LNCAP (cell line): ENCODE results near the gene ZSCAN1.

Source experiments
- CTCF ChIP-seq: fragments of 450-650 bp; IDR thresholded peaks from 2 replicates; pipeline ENCODE4 v1.5.1; 2017; ENCODE audit warnings: mild to moderate bottlenecking

Gene ZSCAN1

GRCh38 chr19:58044391-58044790, 10.6 kb downstream of the ZSCAN1 start:
- TF ChIP-seq CTCF, result no peak

- no peak for TF ChIP-seq CTCF
Measured at GRCh38 chr19:58044886-58045285, 11.1 kb downstream of the ZSCAN1 start.

GRCh38 chr19:58045411-58046050, 11.7 kb downstream of the ZSCAN1 start:
- TF ChIP-seq CTCF, result no peak

GRCh38 chr19:58046856-58047255, 13.0 kb downstream of the ZSCAN1 start:
- TF ChIP-seq CTCF, result no peak

- no peak for TF ChIP-seq CTCF
Measured at GRCh38 chr19:58047672-58048071, 13.8 kb downstream of the ZSCAN1 start.

GRCh38 chr19:58052256-58052655, 18.4 kb downstream of the ZSCAN1 start:
- no peak for TF ChIP-seq CTCF

- TF ChIP-seq CTCF, result no peak
Measured at GRCh38 chr19:58053480-58054156, 19.8 kb downstream of the ZSCAN1 start.
